ENCODE data around the gene STARD8. TPM values are rescaled to one million over a fixed set of nuclear protein-coding genes. Genes with fewer than 3 reads are reported as not detected.
"Not testable (repeated sequence)": the region's sequence is repeated elsewhere in the genome, so short reads cannot be mapped to it uniquely, and the experiment has no call there.

The STARD8 gene
- total and polyA plus RNA-seq, 7 donors: 0.92 to 10.7 (median 5.3) TPM

- TF ChIP-seq POLR2AphosphoS5 (IDR thresholded peaks at IDR 0.05): no peak
- TF ChIP-seq POLR2A (IDR thresholded peaks at IDR 0.05): no peak
- no peak for TF ChIP-seq CTCF (IDR thresholded peaks at IDR 0.05)
- no peak for TF ChIP-seq EP300 (IDR thresholded peaks at IDR 0.05)
- WGBS, 2 donors: 45 to 78% methylated on average over 2 of the region's 2 CpGs
Observed at GRCh38 chrX:68731254-68731653, 83.8 kb downstream of the STARD8 start.

DNA sequence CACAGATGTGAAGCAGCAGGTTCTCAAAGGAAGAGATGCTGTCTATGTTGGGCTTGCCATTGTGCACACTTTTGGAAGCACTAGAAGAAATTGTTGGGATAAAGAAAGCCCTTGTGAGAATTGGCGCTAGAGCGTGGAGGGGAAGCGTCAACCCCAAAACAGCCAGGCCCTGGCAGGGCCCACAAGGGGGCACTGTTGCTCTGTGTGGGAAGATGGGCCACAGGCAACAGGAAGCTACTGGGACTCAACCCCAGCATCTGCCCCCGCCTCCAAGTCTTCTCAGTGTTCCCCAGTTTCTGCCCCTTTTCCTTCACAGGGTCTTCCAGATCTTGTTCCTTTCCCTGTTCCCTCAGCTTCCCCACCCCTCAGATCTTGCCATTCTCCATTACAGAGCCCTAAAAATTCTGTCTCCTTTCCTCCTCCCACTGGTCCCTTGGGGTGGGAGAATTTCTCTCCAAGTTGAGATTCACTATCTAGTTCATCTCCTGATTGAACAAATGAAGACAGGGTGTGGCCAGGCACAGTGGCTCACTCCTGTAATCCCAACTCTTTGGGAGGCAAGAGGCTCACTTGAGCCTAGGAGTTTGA is 85.5 kb downstream of the STARD8 start:
- H3K36me3 ChIP-seq: no peaks in the 10 kb centered on the region
- no peaks in the 10 kb centered on the region for H3K27me3 ChIP-seq
- H3K27ac ChIP-seq: no peak overlapping the region
- H3K4me1 ChIP-seq: no peaks in the 10 kb centered on the region
- no peak for TF ChIP-seq POLR2AphosphoS5 (IDR thresholded peaks at IDR 0.05)
- TF ChIP-seq CTCF (IDR thresholded peaks at IDR 0.05): peak; percentile 13 to 68 (median 38)
- no peak overlapping the region for H3K4me3 ChIP-seq
- WGBS, 2 donors: 3 to 20% methylated on average over 4 of the region's 4 CpGs
- intact Hi-C loops (cut with DNase I): loop anchor here (2.0 kb wide), 2 partner anchors 76 to 554 kb away; no protein-coding TSS in a partner anchor
- H3K9me3 ChIP-seq: no peaks in the 10 kb centered on the region
- DNase-seq: peak; percentile 78

More at GRCh38 chrX:68731254-68731653, 83.8 kb downstream of the STARD8 start:
- H3K27me3 ChIP-seq: no peaks in the 10 kb centered on the region
- H3K9me3 ChIP-seq: no peaks in the 10 kb centered on the region
- no peak for DNase-seq
- H3K4me3 ChIP-seq: no peak overlapping the region
- intact Hi-C loops (cut with DNase I): no loop called here
- no peaks in the 10 kb centered on the region for H3K4me1 ChIP-seq
- H3K36me3 ChIP-seq: no peaks in the 10 kb centered on the region
- H3K27ac ChIP-seq: no peak overlapping the region

DNA sequence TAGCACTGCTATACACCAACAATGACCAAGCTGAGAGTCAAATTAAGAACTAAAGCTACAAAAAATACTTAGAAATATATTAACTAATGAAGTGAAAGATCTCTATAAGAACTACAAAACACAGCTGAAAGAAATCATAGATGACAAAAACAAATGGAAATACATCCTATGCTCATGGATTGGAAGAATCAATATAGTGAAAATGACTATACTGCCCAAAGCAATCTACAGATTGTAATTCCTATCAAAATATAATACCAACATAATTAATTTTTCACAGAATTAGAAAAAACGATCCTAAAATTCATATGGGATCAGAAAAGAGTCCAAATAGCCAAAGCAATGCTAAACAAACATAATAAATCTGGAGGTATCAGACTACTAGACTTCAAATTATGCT is 87.8 kb downstream of the STARD8 start:
- no peak for DNase-seq
- Histone ChIP-seq H3K27ac (no peak overlapping the region), H3K9me3 (no peaks in the 10 kb centered on the region), H3K4me3 (no peak overlapping the region), H3K4me1 (no peaks in the 10 kb centered on the region), H3K36me3 (no peaks in the 10 kb centered on the region), H3K27me3 (no peaks in the 10 kb centered on the region)
- TF ChIP-seq EP300 (IDR thresholded peaks at IDR 0.05) (no peak), POLR2A (IDR thresholded peaks at IDR 0.05) (no peak), CTCF (IDR thresholded peaks at IDR 0.05) (no peak), POLR2AphosphoS5 (IDR thresholded peaks at IDR 0.05) (no peak)
- WGBS, 2 donors: 17 to 59% methylated on average over 1 of the region's 1 CpG
- intact Hi-C loops (cut with DNase I): no loop called here

DNA sequence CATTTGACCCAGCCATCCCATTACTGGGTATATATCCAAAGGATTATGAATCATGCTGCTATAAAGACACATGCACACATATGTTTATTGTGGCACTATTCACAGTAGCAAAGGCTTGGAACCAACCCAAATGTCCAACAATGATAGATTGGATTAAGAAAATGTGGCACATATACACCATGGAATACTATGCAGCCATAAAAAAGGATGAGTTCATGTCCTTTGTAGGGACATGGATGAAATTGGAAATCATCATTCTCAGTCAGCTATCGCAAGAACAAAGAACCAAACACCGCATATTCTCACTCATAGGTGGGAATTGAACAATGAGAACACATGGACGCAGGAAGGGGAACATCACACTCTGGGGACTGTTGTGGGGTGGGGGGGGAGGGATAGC is 94.4 kb downstream of the STARD8 start:
- H3K27ac ChIP-seq; H3K4me3 ChIP-seq; intact Hi-C loops (cut with DNase I); H3K36me3 ChIP-seq; H3K27me3 ChIP-seq; H3K9me3 ChIP-seq; DNase-seq; H3K4me1 ChIP-seq: not testable (repeated sequence)
- WGBS, 2 donors: 92 to 100% methylated on average over 3 of the region's 3 CpGs

DNA sequence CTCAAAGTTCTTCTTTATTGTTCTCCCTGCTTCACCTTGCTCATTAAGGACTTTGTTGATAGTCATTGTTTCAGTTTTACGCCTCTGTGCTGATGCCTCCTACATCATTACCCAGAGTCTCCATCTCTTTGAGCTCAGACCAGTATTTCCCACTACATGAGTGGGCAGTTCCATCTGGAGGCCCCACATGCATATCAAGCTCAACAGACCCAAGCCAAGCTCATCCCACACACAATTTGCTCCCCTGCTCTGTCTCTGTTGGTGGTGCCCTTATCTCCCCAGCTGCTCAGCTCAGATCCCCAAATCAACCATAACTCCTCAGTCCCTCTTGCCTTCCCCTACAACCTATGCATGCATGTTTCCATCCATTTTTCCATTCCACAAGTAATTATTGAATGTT is 96.3 kb downstream of the STARD8 start:
- H3K4me3 ChIP-seq: no peak overlapping the region
- H3K36me3 ChIP-seq: no peaks in the 10 kb centered on the region
- peak; percentile 7 for DNase-seq
- intact Hi-C loops (cut with DNase I): no loop called here
- WGBS, 2 donors: 94 to 95% methylated on average over 1 of the region's 1 CpG
- no peaks in the 10 kb centered on the region for H3K27me3 ChIP-seq
- H3K27ac ChIP-seq: no peak overlapping the region
- no peaks in the 10 kb centered on the region for H3K4me1 ChIP-seq
- H3K9me3 ChIP-seq: no peaks in the 10 kb centered on the region
- TF ChIP-seq POLR2AphosphoS5 (IDR thresholded peaks at IDR 0.05): no peak
- no peak for TF ChIP-seq EP300 (IDR thresholded peaks at IDR 0.05)

DNA sequence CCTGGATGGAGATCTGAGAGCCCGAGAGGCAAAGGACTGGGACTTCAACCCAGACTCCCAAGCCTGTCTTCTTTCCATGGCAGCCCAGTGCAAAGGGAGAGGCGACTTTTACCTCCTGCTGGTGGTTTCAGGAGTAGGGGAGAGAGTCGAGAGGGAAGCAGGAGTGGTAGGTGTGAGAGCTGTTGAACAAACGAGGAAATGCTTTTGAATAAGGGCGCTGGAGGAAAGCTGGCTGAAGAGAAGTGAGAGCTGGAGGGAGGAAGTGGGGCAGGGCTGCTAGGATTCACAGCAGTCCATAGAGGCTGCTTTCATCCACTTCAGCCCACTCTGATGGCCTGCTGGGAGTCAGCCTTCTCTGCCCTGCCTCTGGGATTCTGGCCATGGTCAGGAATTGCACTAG is 99.5 kb downstream of the STARD8 start:
- intact Hi-C loops (cut with DNase I): no loop called here
- DNase-seq: peak; percentile 21
- TF ChIP-seq CTCF (IDR thresholded peaks at IDR 0.05) (no peak), EP300 (IDR thresholded peaks at IDR 0.05) (no peak), POLR2AphosphoS5 (IDR thresholded peaks at IDR 0.05) (no peak), POLR2A (IDR thresholded peaks at IDR 0.05) (no peak)
- Histone ChIP-seq H3K27me3 (no peaks in the 10 kb centered on the region), H3K4me1 (no peaks in the 10 kb centered on the region), H3K4me3 (no peak overlapping the region), H3K9me3 (no peaks in the 10 kb centered on the region), H3K27ac (no peak overlapping the region), H3K36me3 (no peaks in the 10 kb centered on the region)
- WGBS, 2 donors: 48% methylated on average over 5 of the region's 5 CpGs
